ENCODE measurements around the gene MED4. TPM values are rescaled to one million over a fixed set of nuclear protein-coding genes. Genes with fewer than 3 reads are reported as not detected.

Gene MED4
- total and polyA plus RNA-seq, 9 of the 15 experiments (the other 6 are each of a cell fraction or from before 2014, with no cell fraction given) = 24.5 to 87.3 (median 58.3) TPM

DNA sequence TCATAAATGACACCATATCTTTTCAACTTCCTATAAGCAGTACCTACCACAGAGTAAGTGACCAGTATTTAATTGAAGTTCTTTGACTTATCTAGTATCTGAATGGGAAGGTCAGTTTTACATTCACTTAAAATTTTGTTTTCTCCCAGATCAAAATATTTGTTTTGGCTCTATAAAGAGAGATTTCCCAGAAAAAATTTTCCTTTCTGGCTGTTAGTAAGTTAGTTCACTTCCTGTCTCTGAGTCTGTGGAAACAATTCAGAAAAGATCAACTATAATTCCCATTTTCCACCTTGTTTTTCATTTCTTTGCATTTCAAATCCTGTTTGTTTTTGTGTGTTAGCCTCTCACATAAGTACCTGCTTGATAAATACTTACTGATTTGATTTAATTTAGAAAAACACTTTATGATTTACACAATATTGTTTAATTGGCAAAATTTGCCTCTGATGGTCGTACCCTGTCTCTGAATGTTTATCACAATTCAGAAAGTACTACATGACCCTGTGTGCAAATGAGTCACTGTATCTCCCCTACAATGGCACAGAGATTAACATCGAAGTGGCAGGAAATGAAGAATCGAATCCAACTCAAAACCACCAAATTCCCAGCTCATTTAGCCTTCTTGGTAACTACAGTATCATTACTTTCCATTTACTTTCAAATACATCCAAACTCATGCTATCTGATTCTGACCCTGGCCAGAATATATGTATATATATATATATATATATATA, 15.4 kb upstream of the MED4 start (continued):
- TF ChIP-seq ZNF507 (tag; conservative IDR thresholded peaks at IDR 0.05) = no peak
- no peak for TF ChIP-seq ZNF76 (CRISPR knock-in tag; IDR thresholded peaks at IDR 0.05; ENCODE audit: borderline replicate concordance)
- no peak for TF ChIP-seq POLR2H (tag; IDR thresholded peaks at IDR 0.05; ENCODE audit: low read depth)
- TF ChIP-seq, protein P1, sequence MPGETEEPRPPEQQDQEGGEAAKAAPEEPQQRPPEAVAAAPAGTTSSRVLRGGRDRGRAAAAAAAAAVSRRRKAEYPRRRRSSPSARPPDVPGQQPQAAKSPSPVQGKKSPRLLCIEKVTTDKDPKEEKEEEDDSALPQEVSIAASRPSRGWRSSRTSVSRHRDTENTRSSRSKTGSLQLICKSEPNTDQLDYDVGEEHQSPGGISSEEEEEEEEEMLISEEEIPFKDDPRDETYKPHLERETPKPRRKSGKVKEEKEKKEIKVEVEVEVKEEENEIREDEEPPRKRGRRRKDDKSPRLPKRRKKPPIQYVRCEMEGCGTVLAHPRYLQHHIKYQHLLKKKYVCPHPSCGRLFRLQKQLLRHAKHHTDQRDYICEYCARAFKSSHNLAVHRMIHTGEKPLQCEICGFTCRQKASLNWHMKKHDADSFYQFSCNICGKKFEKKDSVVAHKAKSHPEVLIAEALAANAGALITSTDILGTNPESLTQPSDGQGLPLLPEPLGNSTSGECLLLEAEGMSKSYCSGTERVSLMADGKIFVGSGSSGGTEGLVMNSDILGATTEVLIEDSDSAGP (CRISPR knock-in tag; IDR thresholded peaks at IDR 0.05) = no peak

DNA sequence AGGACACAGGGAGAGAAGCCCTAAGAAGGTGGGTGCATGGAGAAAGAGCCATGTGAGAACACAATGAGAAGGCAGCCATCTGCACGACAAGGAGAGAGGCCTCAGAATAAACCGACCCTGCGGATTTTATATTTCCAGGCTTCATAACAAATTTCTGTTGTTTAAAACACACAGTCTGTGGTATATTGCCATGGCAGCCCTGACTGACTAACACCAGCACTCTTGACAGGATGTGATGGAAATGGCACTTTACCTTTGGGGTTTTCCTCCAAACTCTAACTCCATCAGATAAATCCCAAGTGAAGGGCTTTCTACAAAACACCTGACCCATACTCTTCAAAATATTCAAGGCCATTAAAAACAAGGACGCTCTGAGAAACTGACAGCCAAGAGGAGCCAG, 13.2 kb upstream of the MED4 start:
- Histone ChIP-seq H3K9ac (ENCODE audit: insufficient read depth in 1 of 2, low read depth in 2 of 2, low read length in 2 of 2) (no peak overlapping the region), H3K79me2 (ENCODE audit: control insufficient read depth, insufficient read depth, low read length) (no peaks in the 10 kb centered on the region), H3K4me3 (no peak overlapping the region), H2AFZ (ENCODE audit: low read depth, low read length) (no peak overlapping the region), H3K9me1 (ENCODE audit: control insufficient read depth, insufficient read depth, low read length) (no peaks in the 10 kb centered on the region), H3K27me3 (ENCODE audit: control insufficient read depth in 2 of 2, insufficient read depth in 2 of 2, low read length in 2 of 2) (no peaks in the 10 kb centered on the region), H3K9me3 (replicated peaks; ENCODE audit: control insufficient read depth, insufficient read depth, low read depth, low read length) (no peaks in the 10 kb centered on the region), H3K36me3 (ENCODE audit: control insufficient read depth, insufficient read depth, low read length) (no peaks in the 10 kb centered on the region), H3K27ac (ENCODE audit: extremely low read depth, low read depth, low read length) (no peak overlapping the region), H4K20me1 (replicated peaks; ENCODE audit: control insufficient read depth, insufficient read depth, low read length) (no peaks in the 10 kb centered on the region), H3K4me1 (replicated peaks in 1 of 2; ENCODE audit: control insufficient read depth in 2 of 2, insufficient read depth in 2 of 2, low read length in 2 of 2) (no peaks in the 10 kb centered on the region), H3K4me2 (ENCODE audit: insufficient read depth, low read length) (no peak overlapping the region)
- in situ Hi-C loops (cut with MboI) = no loop called here
- DNase-seq (ENCODE audit: extremely low read depth in 1 of 4, low spot score in 3 of 4) (no peak), FAIRE-seq (no peak), ATAC-seq (no peak)
- ChIA-PET CTCF (ENCODE audit: low intra/inter-chr PET ratio) (no interaction called here), POLR2A (no interaction called here)
- WGBS (ENCODE audit: insufficient coverage, low coverage, missing lambda C conversion rate) = 0% methylated on average over 4 of the region's 4 CpGs
- intact Hi-C loops (cut with micrococcal nuclease) = no loop called here
- no TSS peak for BruUV-seq (replicated peaks)
- TF ChIP-seq SMAD4 (CRISPR knock-in tag; conservative IDR thresholded peaks at IDR 0.05) = no peak
- no peak for TF ChIP-seq PHF20 (IDR thresholded peaks at IDR 0.05; ENCODE audit: partially characterized antibody)
- TF ChIP-seq, protein P2, sequence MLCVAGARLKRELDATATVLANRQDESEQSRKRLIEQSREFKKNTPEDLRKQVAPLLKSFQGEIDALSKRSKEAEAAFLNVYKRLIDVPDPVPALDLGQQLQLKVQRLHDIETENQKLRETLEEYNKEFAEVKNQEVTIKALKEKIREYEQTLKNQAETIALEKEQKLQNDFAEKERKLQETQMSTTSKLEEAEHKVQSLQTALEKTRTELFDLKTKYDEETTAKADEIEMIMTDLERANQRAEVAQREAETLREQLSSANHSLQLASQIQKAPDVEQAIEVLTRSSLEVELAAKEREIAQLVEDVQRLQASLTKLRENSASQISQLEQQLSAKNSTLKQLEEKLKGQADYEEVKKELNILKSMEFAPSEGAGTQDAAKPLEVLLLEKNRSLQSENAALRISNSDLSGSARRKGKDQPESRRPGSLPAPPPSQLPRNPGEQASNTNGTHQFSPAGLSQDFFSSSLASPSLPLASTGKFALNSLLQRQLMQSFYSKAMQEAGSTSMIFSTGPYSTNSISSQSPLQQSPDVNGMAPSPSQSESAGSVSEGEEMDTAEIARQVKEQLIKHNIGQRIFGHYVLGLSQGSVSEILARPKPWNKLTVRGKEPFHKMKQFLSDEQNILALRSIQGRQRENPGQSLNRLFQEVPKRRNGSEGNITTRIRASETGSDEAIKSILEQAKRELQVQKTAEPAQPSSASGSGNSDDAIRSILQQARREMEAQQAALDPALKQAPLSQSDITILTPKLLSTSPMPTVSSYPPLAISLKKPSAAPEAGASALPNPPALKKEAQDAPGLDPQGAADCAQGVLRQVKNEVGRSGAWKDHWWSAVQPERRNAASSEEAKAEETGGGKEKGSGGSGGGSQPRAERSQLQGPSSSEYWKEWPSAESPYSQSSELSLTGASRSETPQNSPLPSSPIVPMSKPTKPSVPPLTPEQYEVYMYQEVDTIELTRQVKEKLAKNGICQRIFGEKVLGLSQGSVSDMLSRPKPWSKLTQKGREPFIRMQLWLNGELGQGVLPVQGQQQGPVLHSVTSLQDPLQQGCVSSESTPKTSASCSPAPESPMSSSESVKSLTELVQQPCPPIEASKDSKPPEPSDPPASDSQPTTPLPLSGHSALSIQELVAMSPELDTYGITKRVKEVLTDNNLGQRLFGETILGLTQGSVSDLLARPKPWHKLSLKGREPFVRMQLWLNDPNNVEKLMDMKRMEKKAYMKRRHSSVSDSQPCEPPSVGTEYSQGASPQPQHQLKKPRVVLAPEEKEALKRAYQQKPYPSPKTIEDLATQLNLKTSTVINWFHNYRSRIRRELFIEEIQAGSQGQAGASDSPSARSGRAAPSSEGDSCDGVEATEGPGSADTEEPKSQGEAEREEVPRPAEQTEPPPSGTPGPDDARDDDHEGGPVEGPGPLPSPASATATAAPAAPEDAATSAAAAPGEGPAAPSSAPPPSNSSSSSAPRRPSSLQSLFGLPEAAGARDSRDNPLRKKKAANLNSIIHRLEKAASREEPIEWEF (CRISPR knock-in tag; IDR thresholded peaks at IDR 0.05) = no peak
- TF ChIP-seq HNRNPLL (IDR thresholded peaks at IDR 0.05; ENCODE audit: low read depth, low read length, poor library complexity, severe bottlenecking) = no peak
- TF ChIP-seq SMARCC2 (IDR thresholded peaks at IDR 0.05; ENCODE audit: low read depth) = no peak
- no peak for TF ChIP-seq NELFE (IDR thresholded peaks at IDR 0.05; ENCODE audit: insufficient read depth, insufficient read length)
- no peak for TF ChIP-seq ZBTB8A (IDR thresholded peaks at IDR 0.05; ENCODE audit: partially characterized antibody)
- TF ChIP-seq ZKSCAN8 (CRISPR knock-in tag; IDR thresholded peaks at IDR 0.05) = no peak
- no peak for TF ChIP-seq HLTF (IDR thresholded peaks at IDR 0.05)
- no peak for TF ChIP-seq NFRKB (IDR thresholded peaks at IDR 0.05; ENCODE audit: low read depth)
- TF ChIP-seq, protein P3, sequence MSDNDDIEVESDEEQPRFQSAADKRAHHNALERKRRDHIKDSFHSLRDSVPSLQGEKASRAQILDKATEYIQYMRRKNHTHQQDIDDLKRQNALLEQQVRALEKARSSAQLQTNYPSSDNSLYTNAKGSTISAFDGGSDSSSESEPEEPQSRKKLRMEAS (CRISPR knock-in tag; IDR thresholded peaks at IDR 0.05) = no peak
